ENCODE data around the gene IL7R. TPM values are rescaled to one million over a fixed set of nuclear protein-coding genes. Genes with fewer than 3 reads are reported as not detected.
A peak's percentile ranks its signal among the peaks of the same experiment; 100 is the strongest.

Gene IL7R
- total and polyA plus RNA-seq, 2 experiments from 2014 or later, result 0.47 to 1.1 TPM

GRCh38 chr5:35813521-35813920 is 43.2 kb upstream of the IL7R start:
- H4K20me1 ChIP-seq (ENCODE audit: insufficient read depth, poor library complexity, severe bottlenecking), result no peaks in the 10 kb centered on the region
- no peaks in the 10 kb centered on the region for H3K79me2 ChIP-seq
- no peak overlapping the region for H3K4me3 ChIP-seq
- H3K36me3 ChIP-seq (replicated peaks; ENCODE audit: insufficient read depth, low read depth), result no peaks in the 10 kb centered on the region
- H2AFZ ChIP-seq, result no peak overlapping the region
- H3K9me3 ChIP-seq (ENCODE audit: low read depth), result no peaks in the 10 kb centered on the region
- no peak for DNase-seq (ENCODE audit: low spot score)
- TF ChIP-seq EZH2phosphoT487 (IDR thresholded peaks at IDR 0.05; ENCODE audit: low read depth, severe bottlenecking, unreplicated experiment) (no peak), EZH2 (IDR thresholded peaks at IDR 0.05; ENCODE audit: borderline replicate concordance) (no peak), CTCF (IDR thresholded peaks at IDR 0.05; ENCODE audit: poor library complexity) (no peak)
- WGBS (ENCODE audit: low lambda C conversion rate, missing lambda C conversion rate), result 78% methylated on average over 1 of the region's 1 CpG
- no peaks in the 10 kb centered on the region for H3K9me2 ChIP-seq (replicated peaks; ENCODE audit: insufficient read depth)
- H3K4me2 ChIP-seq, result no peak overlapping the region
- H3K27me3 ChIP-seq, result no peaks in the 10 kb centered on the region
- no peak overlapping the region for H3K27ac ChIP-seq
- no peaks in the 10 kb centered on the region for H3K4me1 ChIP-seq (ENCODE audit: insufficient read depth)

- no peaks in the 10 kb centered on the region for H3K9me2 ChIP-seq (replicated peaks; ENCODE audit: insufficient read depth)
- H3K79me2 ChIP-seq, result no peaks in the 10 kb centered on the region
- TF ChIP-seq CTCF (IDR thresholded peaks at IDR 0.05; ENCODE audit: poor library complexity), result peak; percentile 43
- no peak for TF ChIP-seq EZH2phosphoT487 (IDR thresholded peaks at IDR 0.05; ENCODE audit: low read depth, severe bottlenecking, unreplicated experiment)
- no peak for TF ChIP-seq EZH2 (IDR thresholded peaks at IDR 0.05; ENCODE audit: borderline replicate concordance)
- no peak overlapping the region for H3K4me2 ChIP-seq
- H4K20me1 ChIP-seq (ENCODE audit: insufficient read depth, poor library complexity, severe bottlenecking), result no peaks in the 10 kb centered on the region
- no peaks in the 10 kb centered on the region for H3K27me3 ChIP-seq
- DNase-seq (ENCODE audit: low spot score), result peak; percentile 27
- H3K4me3 ChIP-seq, result no peak overlapping the region
- H3K9me3 ChIP-seq (ENCODE audit: low read depth), result no peaks in the 10 kb centered on the region
- H2AFZ ChIP-seq, result no peak overlapping the region
- WGBS (ENCODE audit: low lambda C conversion rate, missing lambda C conversion rate), result 77% methylated on average over 10 of the region's 10 CpGs
- no peaks in the 10 kb centered on the region for H3K4me1 ChIP-seq (ENCODE audit: insufficient read depth)
- H3K27ac ChIP-seq, result no peak overlapping the region
- H3K36me3 ChIP-seq (replicated peaks; ENCODE audit: insufficient read depth, low read depth), result no peaks in the 10 kb centered on the region
Measured at GRCh38 chr5:35815089-35815936, 41.4 kb upstream of the IL7R start.

- Histone ChIP-seq H3K27ac (no peak overlapping the region), H3K36me3 (replicated peaks; ENCODE audit: insufficient read depth, low read depth) (no peaks in the 10 kb centered on the region), H2AFZ (no peak overlapping the region), H3K9me2 (replicated peaks; ENCODE audit: insufficient read depth) (no peaks in the 10 kb centered on the region), H3K4me3 (no peak overlapping the region), H3K9me3 (ENCODE audit: low read depth) (no peaks in the 10 kb centered on the region), H3K4me2 (no peak overlapping the region), H3K4me1 (ENCODE audit: insufficient read depth) (no peaks in the 10 kb centered on the region), H3K27me3 (no peaks in the 10 kb centered on the region), H4K20me1 (ENCODE audit: insufficient read depth, poor library complexity, severe bottlenecking) (no peaks in the 10 kb centered on the region), H3K79me2 (no peaks in the 10 kb centered on the region)
- 45% methylated on average over 4 of the region's 4 CpGs for WGBS (ENCODE audit: low lambda C conversion rate, missing lambda C conversion rate)
- TF ChIP-seq EZH2phosphoT487 (IDR thresholded peaks at IDR 0.05; ENCODE audit: low read depth, severe bottlenecking, unreplicated experiment), result no peak
- TF ChIP-seq EZH2 (IDR thresholded peaks at IDR 0.05; ENCODE audit: borderline replicate concordance), result no peak
- TF ChIP-seq CTCF (IDR thresholded peaks at IDR 0.05; ENCODE audit: poor library complexity), result no peak
- DNase-seq (ENCODE audit: low spot score), result no peak
Measured at GRCh38 chr5:35816881-35817521, 39.7 kb upstream of the IL7R start.

Measured in hepatocyte (in vitro differentiated cells).